ENCODE measurements around the gene SVIL.
"Not testable (repeated sequence)": the region's sequence is repeated elsewhere in the genome, so short reads cannot be mapped to it uniquely, and the experiment has no call there.

The SVIL gene

GRCh38 chr10:29618341-29619171, 16.2 kb downstream of the SVIL start:
- no peak for FAIRE-seq

GRCh38 chr10:29617880-29618340, 16.9 kb downstream of the SVIL start:
- FAIRE-seq: no peak

GRCh38 chr10:29616542-29616941, 18.2 kb downstream of the SVIL start:
- FAIRE-seq: no peak

- no peak for FAIRE-seq
These were observed 19.6 kb downstream of the SVIL start for GRCh38 chr10:29615195-29615594.

- not testable (repeated sequence) for FAIRE-seq
These were observed 20.5 kb downstream of the SVIL start for GRCh38 chr10:29614289-29614688.

GRCh38 chr10:29613791-29614190, 21.0 kb downstream of the SVIL start:
- FAIRE-seq: no peak

- no peak for FAIRE-seq
These were observed 21.6 kb downstream of the SVIL start for GRCh38 chr10:29613196-29613595.

GRCh38 chr10:29612657-29613056, 22.1 kb downstream of the SVIL start:
- FAIRE-seq: no peak

GRCh38 chr10:29611781-29612381, 22.9 kb downstream of the SVIL start:
- FAIRE-seq: no peak

- no peak for FAIRE-seq
These were observed 23.7 kb downstream of the SVIL start for GRCh38 chr10:29610876-29611647.

GRCh38 chr10:29610331-29610730, 24.4 kb downstream of the SVIL start:
- not testable (repeated sequence) for FAIRE-seq

- no peak for FAIRE-seq
These were observed 25.1 kb downstream of the SVIL start for GRCh38 chr10:29609696-29610095.

- no peak for FAIRE-seq
These were observed 26.1 kb downstream of the SVIL start for GRCh38 chr10:29608476-29609301.

- no peak for FAIRE-seq
These were observed 26.7 kb downstream of the SVIL start for GRCh38 chr10:29608062-29608461.

GRCh38 chr10:29607576-29607975, 27.2 kb downstream of the SVIL start:
- no peak for FAIRE-seq

- FAIRE-seq: not testable (repeated sequence)
These were observed 28.1 kb downstream of the SVIL start for GRCh38 chr10:29606693-29607092.

- FAIRE-seq: no peak
These were observed 30.4 kb downstream of the SVIL start for GRCh38 chr10:29604291-29604825.

GRCh38 chr10:29603223-29603896, 31.4 kb downstream of the SVIL start:
- FAIRE-seq: no peak

- no peak for FAIRE-seq
These were observed 34.0 kb downstream of the SVIL start for GRCh38 chr10:29600821-29601220.

GRCh38 chr10:29600067-29600466, 34.7 kb downstream of the SVIL start:
- FAIRE-seq: no peak

GRCh38 chr10:29598851-29599311, 35.9 kb downstream of the SVIL start:
- no peak for FAIRE-seq

- no peak for FAIRE-seq
These were observed 37.9 kb downstream of the SVIL start for GRCh38 chr10:29596826-29597225.
